ENCODE data around the gene EIF4EBP3. TPM values are rescaled to one million over a fixed set of nuclear protein-coding genes. Genes with fewer than 3 reads are reported as not detected.
"Not testable (repeated sequence)": the region's sequence is repeated elsewhere in the genome, so short reads cannot be mapped to it uniquely, and the experiment has no call there.

The EIF4EBP3 gene
- total RNA-seq, 1 donor from 2014 or later = not detected

GRCh38 chr5:140593070-140593469, 45.6 kb downstream of the EIF4EBP3 start:
- not testable (repeated sequence) for H3K9me3 ChIP-seq (ENCODE audit: control insufficient read depth in 3 of 3, low read length in 3 of 3); H3K9ac ChIP-seq (ENCODE audit: low read depth in 1 of 3, low read length in 3 of 3); H3K27me3 ChIP-seq (ENCODE audit: control insufficient read depth in 3 of 3, insufficient read depth in 3 of 3, low read length in 3 of 3); H3K27ac ChIP-seq (ENCODE audit: low read depth, low read length); H3K4me3 ChIP-seq (ENCODE audit: low read length in 3 of 3); H3K36me3 ChIP-seq (ENCODE audit: control insufficient read depth in 3 of 3, insufficient read depth in 3 of 3, low read length in 3 of 3)
- H3K4me1 ChIP-seq (ENCODE audit: control insufficient read depth in 3 of 3, insufficient read depth in 3 of 3, low read length in 3 of 3) = peaks cover 0 to 23% (median 21%) of the 10 kb centered on the region in 3 donors

- Histone ChIP-seq H3K27ac (ENCODE audit: low read depth, low read length) (no peak overlapping the region), H3K9ac (ENCODE audit: low read depth in 1 of 3, low read length in 3 of 3) (no peak overlapping the region), H3K4me3 (ENCODE audit: low read length in 3 of 3) (no peak overlapping the region), H3K4me1 (ENCODE audit: control insufficient read depth in 3 of 3, insufficient read depth in 3 of 3, low read length in 3 of 3) (peaks cover 0 to 21% (median 16%) of the 10 kb centered on the region in 3 donors), H3K36me3 (ENCODE audit: control insufficient read depth in 3 of 3, insufficient read depth in 3 of 3, low read length in 3 of 3) (no peaks in the 10 kb centered on the region), H3K9me3 (ENCODE audit: control insufficient read depth in 3 of 3, low read length in 3 of 3) (no peaks in the 10 kb centered on the region), H3K27me3 (ENCODE audit: control insufficient read depth in 3 of 3, insufficient read depth in 3 of 3, low read length in 3 of 3) (no peaks in the 10 kb centered on the region)
These were observed 46.7 kb downstream of the EIF4EBP3 start for GRCh38 chr5:140594169-140594568.

- H3K4me3 ChIP-seq (ENCODE audit: low read length in 3 of 3) = no peak overlapping the region
- H3K27ac ChIP-seq (ENCODE audit: low read depth, low read length) = peak overlapping the region; percentile 36
- no peaks in the 10 kb centered on the region for H3K9me3 ChIP-seq (ENCODE audit: control insufficient read depth in 3 of 3, low read length in 3 of 3)
- no peaks in the 10 kb centered on the region for H3K36me3 ChIP-seq (ENCODE audit: control insufficient read depth in 3 of 3, insufficient read depth in 3 of 3, low read length in 3 of 3)
- peak overlapping the region in 1 of 3 donors; percentile 41 for H3K9ac ChIP-seq (ENCODE audit: low read depth in 1 of 3, low read length in 3 of 3)
- no peaks in the 10 kb centered on the region for H3K27me3 ChIP-seq (ENCODE audit: control insufficient read depth in 3 of 3, insufficient read depth in 3 of 3, low read length in 3 of 3)
- peaks cover 0 to 16% (median 12%) of the 10 kb centered on the region in 3 donors for H3K4me1 ChIP-seq (ENCODE audit: control insufficient read depth in 3 of 3, insufficient read depth in 3 of 3, low read length in 3 of 3)
These were observed 48.3 kb downstream of the EIF4EBP3 start for GRCh38 chr5:140595538-140596300.

- no peak overlapping the region for H3K9ac ChIP-seq (ENCODE audit: low read depth in 1 of 3, low read length in 3 of 3)
- peak overlapping the region; percentile 36 for H3K27ac ChIP-seq (ENCODE audit: low read depth, low read length)
- H3K36me3 ChIP-seq (ENCODE audit: control insufficient read depth in 3 of 3, insufficient read depth in 3 of 3, low read length in 3 of 3) = no peaks in the 10 kb centered on the region
- no peaks in the 10 kb centered on the region for H3K9me3 ChIP-seq (ENCODE audit: control insufficient read depth in 3 of 3, low read length in 3 of 3)
- H3K4me1 ChIP-seq (ENCODE audit: control insufficient read depth in 3 of 3, insufficient read depth in 3 of 3, low read length in 3 of 3) = peaks cover 0 to 16% (median 12%) of the 10 kb centered on the region in 3 donors
- no peak overlapping the region for H3K4me3 ChIP-seq (ENCODE audit: low read length in 3 of 3)
- H3K27me3 ChIP-seq (ENCODE audit: control insufficient read depth in 3 of 3, insufficient read depth in 3 of 3, low read length in 3 of 3) = no peaks in the 10 kb centered on the region
These were observed 48.9 kb downstream of the EIF4EBP3 start for GRCh38 chr5:140596321-140596741.

- Histone ChIP-seq H3K9me3 (ENCODE audit: control insufficient read depth in 3 of 3, low read length in 3 of 3) (no peaks in the 10 kb centered on the region), H3K9ac (ENCODE audit: low read depth in 1 of 3, low read length in 3 of 3) (no peak overlapping the region), H3K36me3 (ENCODE audit: control insufficient read depth in 3 of 3, insufficient read depth in 3 of 3, low read length in 3 of 3) (no peaks in the 10 kb centered on the region), H3K27me3 (ENCODE audit: control insufficient read depth in 3 of 3, insufficient read depth in 3 of 3, low read length in 3 of 3) (no peaks in the 10 kb centered on the region), H3K4me1 (ENCODE audit: control insufficient read depth in 3 of 3, insufficient read depth in 3 of 3, low read length in 3 of 3) (peaks cover 0 to 16% (median 12%) of the 10 kb centered on the region in 3 donors), H3K27ac (ENCODE audit: low read depth, low read length) (no peak overlapping the region), H3K4me3 (ENCODE audit: low read length in 3 of 3) (no peak overlapping the region)
These were observed 51.4 kb downstream of the EIF4EBP3 start for GRCh38 chr5:140598836-140599235.

Small RNA genes lying within 50 kb of the gene (small RNA-seq; reads per million reads assigned to genes)
- gene RF00279 (0.14 reads per million), gene RF00443 (not detected)

Other genes starting within 250 kb of the EIF4EBP3 start
- 34.4 TPM for gene PFDN1, start 244.6 kb upstream of the EIF4EBP3 start, total RNA-seq
- gene HBEGF, start 201.1 kb upstream of the EIF4EBP3 start, total RNA-seq = 11.0 TPM
- not detected for gene SLC4A9, start 187.5 kb upstream of the EIF4EBP3 start, total RNA-seq
- gene ANKHD1, start 145.8 kb upstream of the EIF4EBP3 start, total RNA-seq = 85.1 TPM
- gene SRA1, start 9.8 kb downstream of the EIF4EBP3 start, total RNA-seq = 15.1 TPM
- gene APBB3, start 16.9 kb downstream of the EIF4EBP3 start, total RNA-seq = 7.3 TPM
- gene SLC35A4, start 17.2 kb downstream of the EIF4EBP3 start, total RNA-seq = 7.3 TPM
- 39.7 TPM for gene CD14, start 85.5 kb downstream of the EIF4EBP3 start, total RNA-seq
- 2.6 TPM for gene TMCO6, start 91.8 kb downstream of the EIF4EBP3 start, total RNA-seq
- 42.8 TPM for gene NDUFA2, start 100.0 kb downstream of the EIF4EBP3 start, total RNA-seq
- gene IK, start 100.2 kb downstream of the EIF4EBP3 start, total RNA-seq = 60.5 TPM
- gene WDR55, start 117.2 kb downstream of the EIF4EBP3 start, total RNA-seq = 9.4 TPM
- not detected for gene DND1, start 125.9 kb downstream of the EIF4EBP3 start, total RNA-seq
- gene HARS1, start 143.7 kb downstream of the EIF4EBP3 start, total RNA-seq = 40.2 TPM
- 15.7 TPM for gene HARS2, start 143.8 kb downstream of the EIF4EBP3 start, total RNA-seq
- 33.4 TPM for gene ZMAT2, start 152.8 kb downstream of the EIF4EBP3 start, total RNA-seq
- not detected for gene PCDHA1, start 238.5 kb downstream of the EIF4EBP3 start, total RNA-seq
- gene PCDHA2, start 247.2 kb downstream of the EIF4EBP3 start, total RNA-seq = under 0.01 TPM